Suppressor macrophage treated with lipopolysaccharide for 1 hour (primary cell): Measurements from ENCODE around the gene SNAI3.

Experiments used
- DNase-seq, 3 donors: peaks; one replicate each; pipeline ENCODE4 v3.0.0-alpha.2; 2020 to 2022

SNAI3 gene

GRCh38 chr16:88649195-88649923 lies 36.9 kb downstream of the SNAI3 start:
- DNase-seq = peak in 1 of 3 donors; percentile 40

- no peak for DNase-seq
Measured at GRCh38 chr16:88647178-88648070, 38.9 kb downstream of the SNAI3 start.

- DNase-seq = no peak
Measured at GRCh38 chr16:88646345-88647034, 39.8 kb downstream of the SNAI3 start.

- no peak for DNase-seq
Measured at GRCh38 chr16:88645941-88646340, 40.4 kb downstream of the SNAI3 start.

- DNase-seq = no peak
Measured at GRCh38 chr16:88645455-88645854, 40.9 kb downstream of the SNAI3 start.

- DNase-seq = no peak
Measured at GRCh38 chr16:88643644-88643932, 42.7 kb downstream of the SNAI3 start.

- DNase-seq = no peak
Measured at GRCh38 chr16:88642881-88643643, 43.2 kb downstream of the SNAI3 start.

GRCh38 chr16:88640498-88641247 lies 45.6 kb downstream of the SNAI3 start:
- DNase-seq = no peak

- DNase-seq = no peak
Measured at GRCh38 chr16:88640039-88640495, 46.2 kb downstream of the SNAI3 start.

GRCh38 chr16:88639231-88640038 lies 46.9 kb downstream of the SNAI3 start:
- no peak for DNase-seq

- DNase-seq = no peak
Measured at GRCh38 chr16:88638323-88639230, 47.7 kb downstream of the SNAI3 start, which contains the start of gene IL17C. Gene IL17C (plus strand): TSS chr16:88638572. CDS start chr16:88638642, 70 bp downstream.

GRCh38 chr16:88636488-88637265 lies 49.6 kb downstream of the SNAI3 start:
- DNase-seq = no peak

- DNase-seq = no peak
Measured at GRCh38 chr16:88635671-88636319, 50.5 kb downstream of the SNAI3 start.

GRCh38 chr16:88634994-88635670 lies 51.2 kb downstream of the SNAI3 start:
- DNase-seq = peak in 1 of 3 donors; percentile 13

GRCh38 chr16:88634141-88634993 lies 51.9 kb downstream of the SNAI3 start:
- DNase-seq = peak; percentile 93 to 95 (median 95)

GRCh38 chr16:88633684-88634140 lies 52.6 kb downstream of the SNAI3 start:
- peak; percentile 81 to 88 (median 83) for DNase-seq

- DNase-seq = no peak
Measured at GRCh38 chr16:88632587-88632930, 53.7 kb downstream of the SNAI3 start.
